ENCODE results near the gene ZNF672.

DNA sequence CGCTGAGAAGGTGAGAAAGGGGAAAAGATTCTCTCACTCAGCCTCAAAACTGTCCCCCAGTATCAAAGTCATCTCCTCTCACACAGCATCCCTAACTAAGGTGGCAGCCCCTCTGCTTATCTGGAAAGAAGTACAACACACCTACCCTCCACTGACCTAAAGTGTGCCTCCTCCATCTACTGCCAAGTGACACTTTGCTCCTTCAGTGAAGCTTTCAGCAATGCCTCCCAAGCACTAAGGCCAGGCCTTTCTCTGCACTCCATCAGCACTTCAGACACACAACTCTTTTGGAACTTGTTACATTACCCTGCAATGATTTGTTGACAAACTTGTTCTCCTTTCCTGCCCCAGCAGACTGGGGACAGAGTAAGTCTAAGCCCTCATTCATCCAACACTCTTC is 13.7 kb upstream of the ZNF672 start:
- no peak for TF ChIP-seq SETDB1 (CRISPR knock-in tag; IDR thresholded peaks at IDR 0.05; ENCODE audit: borderline replicate concordance)
- TF ChIP-seq, protein P1, sequence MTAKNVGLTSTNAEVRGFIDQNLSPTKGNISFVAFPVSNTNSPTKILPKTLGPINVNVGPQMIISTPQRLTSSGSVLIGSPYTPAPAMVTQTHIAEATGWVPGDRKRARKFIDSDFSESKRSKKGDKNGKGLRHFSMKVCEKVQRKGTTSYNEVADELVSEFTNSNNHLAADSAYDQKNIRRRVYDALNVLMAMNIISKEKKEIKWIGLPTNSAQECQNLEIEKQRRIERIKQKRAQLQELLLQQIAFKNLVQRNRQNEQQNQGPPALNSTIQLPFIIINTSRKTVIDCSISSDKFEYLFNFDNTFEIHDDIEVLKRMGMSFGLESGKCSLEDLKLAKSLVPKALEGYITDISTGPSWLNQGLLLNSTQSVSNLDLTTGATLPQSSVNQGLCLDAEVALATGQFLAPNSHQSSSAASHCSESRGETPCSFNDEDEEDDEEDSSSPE (CRISPR knock-in tag; IDR thresholded peaks at IDR 0.05), result no peak
- TF ChIP-seq STAG1 (CRISPR knock-in tag; IDR thresholded peaks at IDR 0.05), result no peak
- TF ChIP-seq, protein P2, sequence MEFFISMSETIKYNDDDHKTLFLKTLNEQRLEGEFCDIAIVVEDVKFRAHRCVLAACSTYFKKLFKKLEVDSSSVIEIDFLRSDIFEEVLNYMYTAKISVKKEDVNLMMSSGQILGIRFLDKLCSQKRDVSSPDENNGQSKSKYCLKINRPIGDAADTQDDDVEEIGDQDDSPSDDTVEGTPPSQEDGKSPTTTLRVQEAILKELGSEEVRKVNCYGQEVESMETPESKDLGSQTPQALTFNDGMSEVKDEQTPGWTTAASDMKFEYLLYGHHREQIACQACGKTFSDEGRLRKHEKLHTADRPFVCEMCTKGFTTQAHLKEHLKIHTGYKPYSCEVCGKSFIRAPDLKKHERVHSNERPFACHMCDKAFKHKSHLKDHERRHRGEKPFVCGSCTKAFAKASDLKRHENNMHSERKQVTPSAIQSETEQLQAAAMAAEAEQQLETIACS (CRISPR knock-in tag; IDR thresholded peaks at IDR 0.05), result no peak

Data from HepG2 (cell line).